Smooth muscle cell (in vitro differentiated cells): ENCODE measurements around the gene SHKBP1. TPM values are rescaled to one million over a fixed set of nuclear protein-coding genes. Genes with fewer than 3 reads are reported as not detected.

Experiments used
- DNase-seq: peaks from one replicate; lab custom pipeline; 2025; ENCODE audit not compliant: unreplicated experiment; lab: John Stamatoyannopoulos, UW
- H2AFZ ChIP-seq: fragments of 200-600 bp; sonication (generic); 2 replicates; pipeline ENCODE4 v1.6.0; 2016; ENCODE audit warnings: antibody characterized with exemption, low read depth, mild to moderate bottlenecking
- H3F3A ChIP-seq: fragments of 200-600 bp; sonication (generic); 2 replicates; pipeline ENCODE4 v1.6.0; 2017; ENCODE audit warnings: antibody characterized with exemption, low read depth
- H3K27ac ChIP-seq: fragments of 200-600 bp; sonication (generic); 2 replicates; pipeline ENCODE4 v1.5.1; 2016; ENCODE audit warnings: low read depth, mild to moderate bottlenecking
- H3K27me3 ChIP-seq: fragments of 200-600 bp; sonication (generic); 2 replicates; pipeline ENCODE4 v1.6.1; 2016; ENCODE audit warnings: low read depth, mild to moderate bottlenecking
- H3K36me3 ChIP-seq: fragments of 200-600 bp; sonication (generic); 2 replicates; pipeline ENCODE4 v1.5.1; 2016; ENCODE audit warnings: low read depth
- H3K4me1 ChIP-seq: fragments of 200-600 bp; sonication (generic); 2 replicates; pipeline ENCODE4 v1.5.1; 2016; ENCODE audit warnings: low read depth
- H3K4me2 ChIP-seq: fragments of 200-600 bp; sonication (generic); 2 replicates; pipeline ENCODE4 v1.6.0; 2016; ENCODE audit warnings: mild to moderate bottlenecking
- H3K4me3 ChIP-seq: fragments of 200-600 bp; sonication (generic); 2 replicates; pipeline ENCODE4 v1.5.1; 2016; ENCODE audit warnings: mild to moderate bottlenecking
- H3K79me2 ChIP-seq: fragments of 200-600 bp; sonication (generic); 2 replicates; pipeline ENCODE4 v1.6.0; 2016; ENCODE audit warnings: low read depth, mild to moderate bottlenecking
- H3K9ac ChIP-seq: fragments of 200-600 bp; sonication (generic); 2 replicates; pipeline ENCODE4 v1.6.0; 2016; ENCODE audit warnings: low read depth
- H3K9me3 ChIP-seq: fragments of 200-600 bp; sonication (generic); replicated peaks from 2 replicates; pipeline ENCODE4 v1.5.1; 2016; ENCODE audit warnings: low read depth
- H4K20me1 ChIP-seq: fragments of 200-600 bp; sonication (generic); 2 replicates; pipeline ENCODE4 v1.6.0; 2016; ENCODE audit warnings: low read depth
- WGBS: methylation state at CpG from one replicate; pipeline ENCODE4 v1.1.7; 2016; ENCODE audit warnings: low lambda C conversion rate; 5-methylcytosine and 5-hydroxymethylcytosine counted together
- polyA plus RNA-seq: library from polyadenylated mRNA; unstranded; fragments of >200 nt; fragmentation: Nextera tagmentation; extraction: Ambion mirVana; gene quantifications from 2 replicates; pipeline ENCODE4 v1.2.1, GENCODE V29; 2016
- total RNA-seq: library from RNA; depleted of rRNA; stranded (reverse); fragments of >200 nt; gene quantifications from 2 replicates; pipeline ENCODE4 v1.2.3, GENCODE V29; 2014
- TF ChIP-seq, protein P1 (sequence below): fragments of 200-600 bp; sonication (generic); IDR thresholded peaks from 2 replicates; pipeline ENCODE4 v1.5.1; 2017; ENCODE audit warnings: borderline replicate concordance, mild to moderate bottlenecking, antibody characterized with exemption; ENCODE audit not compliant: insufficient read depth, poor library complexity, severe bottlenecking

Gene SHKBP1
- total and polyA plus RNA-seq, 2 experiments from 2014 or later: 40.9 to 90.8 TPM

DNA sequence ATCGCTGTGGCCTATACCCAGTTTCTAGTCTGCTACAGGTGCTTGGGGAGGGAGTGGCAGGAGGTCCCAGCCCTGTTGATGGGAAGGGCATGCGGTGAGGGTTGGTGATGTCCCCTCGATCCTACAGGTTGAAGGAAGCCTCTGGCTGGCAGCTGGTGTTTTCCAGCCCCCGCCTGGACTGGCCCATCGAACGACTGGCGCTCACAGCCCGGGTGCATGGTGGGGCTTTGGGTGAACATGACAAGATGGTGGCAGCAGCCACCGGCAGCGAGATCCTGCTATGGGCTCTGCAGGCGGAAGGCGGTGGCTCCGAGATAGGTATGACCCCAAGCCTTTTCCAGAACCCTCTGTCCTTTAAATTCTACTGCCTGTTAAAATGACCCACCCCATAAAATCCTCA, 3.9 kb downstream of the SHKBP1 start:
- Histone ChIP-seq H4K20me1 (no peaks in the 10 kb centered on the region), H3F3A (no peaks in the 10 kb centered on the region), H3K36me3 (no peaks in the 10 kb centered on the region), H3K27ac (no peak overlapping the region), H3K4me2 (no peak overlapping the region), H3K27me3 (no peaks in the 10 kb centered on the region), H2AFZ (no peak overlapping the region), H3K9ac (no peak overlapping the region), H3K4me1 (no peaks in the 10 kb centered on the region), H3K9me3 (no peaks in the 10 kb centered on the region), H3K4me3 (no peak overlapping the region), H3K79me2 (no peaks in the 10 kb centered on the region)
- no peak for DNase-seq
- 98% methylated on average over 13 of the region's 13 CpGs for WGBS
- TF ChIP-seq, protein P1, sequence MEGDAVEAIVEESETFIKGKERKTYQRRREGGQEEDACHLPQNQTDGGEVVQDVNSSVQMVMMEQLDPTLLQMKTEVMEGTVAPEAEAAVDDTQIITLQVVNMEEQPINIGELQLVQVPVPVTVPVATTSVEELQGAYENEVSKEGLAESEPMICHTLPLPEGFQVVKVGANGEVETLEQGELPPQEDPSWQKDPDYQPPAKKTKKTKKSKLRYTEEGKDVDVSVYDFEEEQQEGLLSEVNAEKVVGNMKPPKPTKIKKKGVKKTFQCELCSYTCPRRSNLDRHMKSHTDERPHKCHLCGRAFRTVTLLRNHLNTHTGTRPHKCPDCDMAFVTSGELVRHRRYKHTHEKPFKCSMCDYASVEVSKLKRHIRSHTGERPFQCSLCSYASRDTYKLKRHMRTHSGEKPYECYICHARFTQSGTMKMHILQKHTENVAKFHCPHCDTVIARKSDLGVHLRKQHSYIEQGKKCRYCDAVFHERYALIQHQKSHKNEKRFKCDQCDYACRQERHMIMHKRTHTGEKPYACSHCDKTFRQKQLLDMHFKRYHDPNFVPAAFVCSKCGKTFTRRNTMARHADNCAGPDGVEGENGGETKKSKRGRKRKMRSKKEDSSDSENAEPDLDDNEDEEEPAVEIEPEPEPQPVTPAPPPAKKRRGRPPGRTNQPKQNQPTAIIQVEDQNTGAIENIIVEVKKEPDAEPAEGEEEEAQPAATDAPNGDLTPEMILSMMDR: no peak

DNA sequence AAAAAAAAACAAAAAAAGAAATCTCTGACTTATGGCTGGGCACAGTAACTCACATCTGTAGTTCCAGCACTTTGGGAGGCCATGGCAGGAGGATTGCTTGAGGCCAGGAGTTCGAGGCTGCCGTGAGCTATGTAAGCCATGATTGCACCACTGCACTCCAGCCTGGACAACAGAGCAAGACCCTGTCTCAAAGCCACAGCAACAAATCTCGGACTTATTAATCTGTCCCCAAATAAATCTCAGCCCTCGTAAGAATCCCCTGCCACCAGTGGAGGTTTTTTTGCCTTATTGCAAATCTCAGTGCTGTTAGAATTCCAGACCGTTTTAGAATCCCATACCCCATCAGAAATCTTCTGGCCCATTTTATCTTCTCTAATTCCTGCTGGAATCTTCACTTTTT, 4.9 kb downstream of the SHKBP1 start:
- Histone ChIP-seq H2AFZ (no peak overlapping the region), H3K79me2 (no peaks in the 10 kb centered on the region), H4K20me1 (no peaks in the 10 kb centered on the region), H3K4me3 (no peak overlapping the region), H3K36me3 (no peaks in the 10 kb centered on the region), H3K9ac (no peak overlapping the region), H3F3A (no peaks in the 10 kb centered on the region), H3K9me3 (no peaks in the 10 kb centered on the region), H3K4me2 (no peak overlapping the region), H3K27ac (no peak overlapping the region), H3K27me3 (no peaks in the 10 kb centered on the region), H3K4me1 (no peaks in the 10 kb centered on the region)
- TF ChIP-seq, protein P1: no peak
- DNase-seq: no peak
- 96% methylated on average over 5 of the region's 5 CpGs for WGBS

GRCh38 chr19:40582467-40582866, 5.8 kb downstream of the SHKBP1 start:
- Histone ChIP-seq H3K9me3 (no peaks in the 10 kb centered on the region), H3K79me2 (no peaks in the 10 kb centered on the region), H3F3A (no peaks in the 10 kb centered on the region), H3K36me3 (no peaks in the 10 kb centered on the region), H2AFZ (no peak overlapping the region), H3K4me3 (no peak overlapping the region), H3K27ac (no peak overlapping the region), H3K27me3 (no peaks in the 10 kb centered on the region), H3K4me2 (no peak overlapping the region), H3K9ac (no peak overlapping the region), H4K20me1 (no peaks in the 10 kb centered on the region), H3K4me1 (no peaks in the 10 kb centered on the region)
- DNase-seq: no peak
- WGBS: 100% methylated on average over 2 of the region's 2 CpGs
- TF ChIP-seq, protein P1: no peak

DNA sequence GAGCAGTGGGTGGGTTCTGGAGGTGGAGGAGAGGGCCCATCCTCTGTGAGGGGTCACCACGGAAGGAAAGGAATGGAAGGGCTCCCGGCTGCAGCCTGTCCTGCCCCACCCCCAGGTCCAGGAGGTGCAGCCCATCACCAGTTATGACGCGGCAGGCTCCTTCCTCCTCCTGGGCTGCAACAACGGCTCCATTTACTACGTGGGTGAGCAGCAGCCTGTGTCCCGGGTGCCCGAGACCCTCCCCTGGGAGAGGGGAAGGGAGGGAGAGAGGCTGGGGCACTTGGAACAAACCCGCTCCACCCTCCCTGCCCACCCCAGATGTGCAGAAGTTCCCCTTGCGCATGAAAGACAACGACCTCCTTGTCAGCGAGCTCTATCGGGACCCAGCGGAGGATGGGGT, 6.6 kb downstream of the SHKBP1 start:
- Histone ChIP-seq H3K9me3 (no peaks in the 10 kb centered on the region), H2AFZ (no peak overlapping the region), H3K4me3 (no peak overlapping the region), H3K27me3 (no peaks in the 10 kb centered on the region), H4K20me1 (no peaks in the 10 kb centered on the region), H3K79me2 (no peaks in the 10 kb centered on the region), H3K4me2 (no peak overlapping the region), H3K9ac (no peak overlapping the region), H3F3A (no peaks in the 10 kb centered on the region), H3K4me1 (no peaks in the 10 kb centered on the region), H3K36me3 (no peaks in the 10 kb centered on the region), H3K27ac (no peak overlapping the region)
- TF ChIP-seq, protein P1: no peak
- WGBS: 92% methylated on average over 13 of the region's 14 CpGs
- no peak for DNase-seq
